GM18907 (cell line): Measurements from ENCODE around the gene TTLL7.

ENCODE experiments used
- ATAC-seq: cut with Tn5 transposase; IDR thresholded peaks from one replicate; pipeline ENCODE4 v1.9.1; 2021; ENCODE audit warnings: mild to moderate bottlenecking, moderate library complexity; ENCODE audit not compliant: unreplicated experiment

Gene TTLL7

GRCh38 chr1:83998498-83999315 lies at the start of gene TTLL7:
Gene TTLL7, minus strand, starts transcription at chr1:83999132. Its CDS starts 46,921 bp downstream, at chr1:83952211.
- peak; percentile 92 for ATAC-seq

DNA sequence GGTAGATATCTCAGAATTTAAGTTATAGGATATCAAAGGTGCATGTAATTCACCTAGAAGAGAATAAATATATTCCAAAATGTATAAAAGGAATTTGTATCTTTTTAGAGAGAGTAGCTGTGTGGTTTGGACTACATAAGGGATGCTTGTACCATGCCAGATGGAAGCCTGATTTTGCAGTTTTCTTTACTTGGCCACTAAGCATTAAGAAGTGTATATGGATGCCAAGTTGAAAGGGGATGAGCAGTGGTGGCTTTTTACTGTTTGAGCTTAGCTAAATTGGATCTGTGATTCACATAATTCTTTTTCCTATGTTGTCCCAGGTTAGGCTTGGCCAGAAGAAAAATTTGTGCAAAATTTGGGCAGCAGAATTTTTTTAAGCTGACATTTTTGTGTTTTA lies 43.5 kb upstream of the TTLL7 start:
- no peak for ATAC-seq

- ATAC-seq: no peak
These were observed 39.1 kb upstream of the TTLL7 start for GRCh38 chr1:84037758-84038611.

DNA sequence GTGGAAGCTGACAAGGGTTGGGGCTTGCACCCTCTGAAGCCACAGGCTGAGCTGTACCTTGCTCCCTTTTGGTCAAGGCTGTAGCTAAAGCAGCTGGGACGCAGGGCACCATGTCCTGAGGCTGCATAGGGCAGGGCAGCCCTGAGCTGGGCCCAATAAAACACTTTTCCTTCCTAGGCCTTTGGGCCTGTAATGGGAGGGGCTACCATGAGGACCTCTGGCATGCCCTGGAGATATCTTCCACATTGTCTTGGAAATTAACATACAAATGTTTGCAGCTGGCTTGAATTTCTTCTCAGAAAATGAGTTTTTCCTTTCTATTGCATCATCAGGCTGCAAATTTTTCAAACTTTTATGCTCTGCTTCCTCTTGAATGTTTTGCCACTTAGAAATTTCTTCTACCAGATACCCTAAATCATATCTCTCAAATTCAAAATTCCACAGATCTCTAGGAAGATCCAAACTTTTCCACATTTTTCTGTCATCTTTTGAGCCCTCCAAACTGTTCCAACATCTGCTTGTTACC lies 32.9 kb upstream of the TTLL7 start:
- no peak for ATAC-seq

DNA sequence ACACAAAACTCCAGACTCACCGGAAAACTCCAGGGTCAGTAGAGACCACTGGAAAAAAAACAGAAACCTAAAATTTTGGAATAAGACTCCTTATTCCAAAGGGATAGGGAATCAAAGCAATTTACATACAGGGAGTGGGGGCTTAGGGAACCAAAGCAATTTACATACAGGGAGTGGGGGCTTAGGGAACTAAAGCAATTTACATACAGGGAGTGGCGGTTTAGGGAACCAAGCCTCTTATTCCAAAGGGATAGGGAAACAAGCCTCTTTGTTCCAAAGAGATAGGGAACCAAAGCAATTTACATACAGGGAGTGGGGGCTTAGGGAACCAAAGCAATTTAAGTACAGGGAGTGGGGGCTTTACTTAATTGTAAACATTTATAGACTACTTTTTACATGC lies 28.4 kb upstream of the TTLL7 start:
- no peak for ATAC-seq

GRCh38 chr1:84025966-84026365 lies 27.0 kb upstream of the TTLL7 start:
- no peak for ATAC-seq

- no peak for ATAC-seq
These were observed 22.9 kb upstream of the TTLL7 start for GRCh38 chr1:84021822-84022221.

- no peak for ATAC-seq
These were observed 21.2 kb upstream of the TTLL7 start for GRCh38 chr1:84020151-84020550.

GRCh38 chr1:84019217-84019616 lies 20.3 kb upstream of the TTLL7 start:
- no peak for ATAC-seq

DNA sequence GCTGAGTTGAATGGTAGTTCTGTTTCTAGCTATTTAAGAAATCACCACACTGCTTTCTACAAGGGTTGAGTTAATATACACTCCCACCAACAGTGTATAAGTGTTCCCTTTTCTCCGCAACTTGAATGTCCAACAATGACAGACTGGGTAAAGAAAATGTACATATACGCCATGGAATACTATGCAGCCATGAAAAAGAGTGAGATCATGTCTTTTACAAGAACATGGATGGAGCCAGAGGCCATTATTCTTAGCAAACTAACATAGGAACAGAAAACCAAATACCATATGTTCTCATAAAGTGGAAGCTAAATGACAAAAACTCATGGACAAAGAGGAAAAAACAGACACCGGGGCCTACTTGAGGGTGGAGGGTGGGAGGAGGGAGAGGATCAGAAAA lies 14.8 kb upstream of the TTLL7 start:
- no peak for ATAC-seq

GRCh38 chr1:84012018-84012417 lies 13.1 kb upstream of the TTLL7 start:
- ATAC-seq: no peak

GRCh38 chr1:84010136-84010535 lies 11.2 kb upstream of the TTLL7 start:
- ATAC-seq: no peak

DNA sequence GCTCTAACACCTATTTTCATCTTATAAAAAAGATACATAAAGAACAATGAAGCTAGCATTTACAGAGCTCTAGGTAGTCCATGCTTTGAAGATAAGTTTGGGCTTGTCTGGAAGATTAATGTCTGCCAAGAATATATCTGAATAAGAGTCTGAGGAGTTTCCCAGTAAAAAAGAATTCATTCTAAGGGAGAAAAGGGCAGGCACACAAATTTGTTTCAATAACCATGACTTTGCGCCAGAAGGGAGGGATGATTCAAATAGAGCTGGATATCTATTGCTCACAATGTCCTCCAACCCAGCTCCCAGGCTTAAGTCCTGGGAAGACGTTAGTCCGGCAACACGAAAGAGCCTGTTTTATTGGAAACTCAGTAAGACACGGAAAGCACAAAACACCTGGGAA lies 9.7 kb upstream of the TTLL7 start:
- no peak for ATAC-seq

- no peak for ATAC-seq
These were observed 7.7 kb upstream of the TTLL7 start for GRCh38 chr1:84006591-84006990.

GRCh38 chr1:84001501-84001900 lies 2.6 kb upstream of the TTLL7 start:
- ATAC-seq: no peak

GRCh38 chr1:84000954-84001495 lies 2.1 kb upstream of the TTLL7 start:
- no peak for ATAC-seq

DNA sequence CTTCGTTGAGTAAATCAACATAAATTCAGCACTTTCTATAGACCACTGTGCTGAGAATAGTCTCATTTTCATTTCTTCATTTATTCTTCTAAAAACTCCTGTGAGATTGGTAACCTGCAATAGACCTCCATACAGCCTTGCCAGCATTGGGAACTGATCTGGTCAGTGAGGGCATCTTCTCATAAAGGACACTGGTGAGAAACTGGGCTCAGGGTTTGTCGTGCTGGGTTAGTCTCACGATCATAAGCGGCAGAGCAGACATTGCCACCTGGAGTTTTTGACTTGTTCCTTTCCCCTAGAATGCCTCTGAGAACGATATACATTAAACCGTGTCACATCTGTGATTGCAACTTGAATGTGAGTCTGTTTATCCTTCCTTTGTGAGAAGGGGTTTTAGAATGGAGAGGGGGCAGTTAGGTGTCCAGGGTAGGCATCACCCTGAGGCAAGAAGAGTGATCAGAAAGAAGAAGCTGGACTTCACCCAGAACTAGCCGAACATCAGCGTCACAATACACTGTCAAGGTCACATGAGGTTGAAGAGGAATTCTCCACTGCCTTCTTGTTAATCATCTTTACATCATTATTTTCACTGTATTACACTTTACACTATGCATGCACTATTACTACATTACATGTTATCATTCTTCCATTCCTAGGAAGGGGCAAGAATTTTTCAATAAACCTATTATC lies 1.4 kb upstream of the TTLL7 start:
- ATAC-seq: no peak

GRCh38 chr1:83999316-83999819 lies 436 bp upstream of the TTLL7 start:
- peak; percentile 93 for ATAC-seq

DNA sequence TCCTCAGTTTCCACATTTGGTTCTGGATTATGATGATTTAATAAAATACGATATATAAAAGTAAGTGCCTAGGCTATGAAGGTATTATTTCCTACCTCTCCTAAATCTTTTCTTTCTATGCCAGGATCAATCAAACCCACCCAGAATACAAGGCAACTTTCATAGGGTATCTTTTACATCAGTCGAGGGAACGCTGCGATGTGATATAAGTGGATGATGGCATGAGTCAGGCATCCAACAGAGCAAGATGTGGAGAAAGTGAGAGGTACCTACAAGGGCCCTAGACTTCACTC lies 781 bp downstream of the TTLL7 start:
- no peak for ATAC-seq

DNA sequence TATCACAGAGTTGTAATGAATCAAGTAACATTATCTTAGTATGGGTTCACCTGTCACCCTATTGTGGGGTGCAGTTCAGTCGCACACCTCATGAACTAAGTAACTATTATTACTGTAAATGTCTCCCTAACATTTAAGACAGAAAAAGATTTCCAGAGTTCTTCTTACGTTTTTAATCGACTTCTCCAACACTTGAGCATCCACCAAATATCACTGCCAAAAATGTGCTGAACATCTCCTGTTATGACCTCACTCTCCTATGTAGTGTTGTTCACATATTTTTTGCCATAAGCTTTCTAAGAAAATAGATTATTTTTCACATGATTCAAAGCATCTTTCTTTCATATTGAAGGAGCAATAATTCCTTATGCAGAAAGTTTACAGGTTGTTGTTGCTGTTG lies 1.3 kb downstream of the TTLL7 start:
- ATAC-seq: no peak

GRCh38 chr1:83996621-83997020 lies 2.3 kb downstream of the TTLL7 start:
- ATAC-seq: no peak
